ENCODE measurements around the gene DOK5. TPM values are rescaled to one million over a fixed set of nuclear protein-coding genes. Genes with fewer than 3 reads are reported as not detected.

Gene DOK5
- total and polyA plus RNA-seq, 9 of the 15 experiments (the other 6 are each of a cell fraction or from before 2014, with no cell fraction given) = not detected

- TF ChIP-seq ATF4 (CRISPR knock-in tag; IDR thresholded peaks at IDR 0.05) = no peak
- no peak for TF ChIP-seq SRSF7 (optimal IDR thresholded peaks at IDR 0.05; ENCODE audit: low read depth, low read length)
- no peak for TF ChIP-seq E2F4 (CRISPR knock-in tag; IDR thresholded peaks at IDR 0.05; ENCODE audit: low read depth)
- TF ChIP-seq NFRKB (IDR thresholded peaks at IDR 0.05; ENCODE audit: low read depth) = no peak
- TF ChIP-seq POU5F1 (IDR thresholded peaks at IDR 0.05; ENCODE audit: borderline replicate concordance, low read depth, low read length, partially characterized antibody) = no peak
- TF ChIP-seq CCAR2 (IDR thresholded peaks at IDR 0.05; ENCODE audit: low read depth, low read length) = no peak
- TF ChIP-seq RAD21 (CRISPR knock-in tag; conservative IDR thresholded peaks at IDR 0.05 in 1 of 2, IDR thresholded peaks at IDR 0.05 in 1 of 2) = peak; percentile 47 to 73
- no peak for TF ChIP-seq FOXA1 (IDR thresholded peaks at IDR 0.05; ENCODE audit: borderline replicate concordance)
- TF ChIP-seq STAG1 (CRISPR knock-in tag; IDR thresholded peaks at IDR 0.05; ENCODE audit: borderline replicate concordance) = peak; percentile 58; the same call in 1 of the 2 replicates
- TF ChIP-seq CTCF (IDR thresholded peaks at IDR 0.05 in 2 of 3, conservative IDR thresholded peaks at IDR 0.05 in 1 of 3; ENCODE audit: insufficient read depth in 2 of 3, low read depth in 1 of 3, low read length in 3 of 3) = peak; percentile 58 to 74 (median 72)
- TF ChIP-seq FOS (IDR thresholded peaks at IDR 0.05; ENCODE audit: extremely low read depth, insufficient read length) = no peak
- no peak for TF ChIP-seq NR0B1 (IDR thresholded peaks at IDR 0.05; ENCODE audit: partially characterized antibody)
- no peak for TF ChIP-seq ZNF124 (CRISPR knock-in tag; IDR thresholded peaks at IDR 0.05)
- TF ChIP-seq BRD9 (IDR thresholded peaks at IDR 0.05; ENCODE audit: low read depth, partially characterized antibody) = no peak
- no peak for TF ChIP-seq FOXK2 (conservative IDR thresholded peaks at IDR 0.05 in 1 of 2, IDR thresholded peaks at IDR 0.05 in 1 of 2; ENCODE audit: low read depth in 2 of 2)
- TF ChIP-seq MCM3 (IDR thresholded peaks at IDR 0.05) = no peak
- no peak for TF ChIP-seq KLF10 (CRISPR knock-in tag; IDR thresholded peaks at IDR 0.05)
- TF ChIP-seq TAF9B (IDR thresholded peaks at IDR 0.05; ENCODE audit: partially characterized antibody) = no peak
- TF ChIP-seq HMG20A (CRISPR knock-in tag; conservative IDR thresholded peaks at IDR 0.05) = no peak
- 0 out of 2 replicates have a peak, but pooled peaks have one; percentile 16 for TF ChIP-seq DEAF1 (CRISPR knock-in tag; IDR thresholded peaks at IDR 0.05)
- TF ChIP-seq PML (IDR thresholded peaks at IDR 0.05; ENCODE audit: low read length) = no peak
- no peak for TF ChIP-seq ZBTB1 (CRISPR knock-in tag; IDR thresholded peaks at IDR 0.05; ENCODE audit: borderline replicate concordance, low read depth)
- TF ChIP-seq ATF1 (CRISPR knock-in tag; IDR thresholded peaks at IDR 0.05) = no peak
- no peak for TF ChIP-seq ATF1 (tag; IDR thresholded peaks at IDR 0.05)
Observed at GRCh38 chr20:54649511-54649962, 174.1 kb downstream of the DOK5 start (continued).

Measured in K562 (cell line).